KMS-11 (cell line): ENCODE measurements around the gene CRYBA2.

Source experiments
- H2AFZ ChIP-seq: fragments of 200-600 bp; sonication (generic); 2 replicates; pipeline ENCODE4 v1.6.1; 2016; ENCODE audit warnings: antibody characterized with exemption, mixed run types, low read depth
- H3K27ac ChIP-seq: fragments of 200-600 bp; sonication (generic); 2 replicates; pipeline ENCODE4 v1.6.1; 2016; ENCODE audit warnings: mild to moderate bottlenecking, mixed run types
- H3K27me3 ChIP-seq: fragments of 200-600 bp; sonication (generic); 2 replicates; pipeline ENCODE4 v1.6.1; 2017; ENCODE audit warnings: mild to moderate bottlenecking, low read depth, mixed run types, moderate library complexity; ENCODE audit not compliant: insufficient read depth
- H3K36me3 ChIP-seq: fragments of 200-600 bp; sonication (generic); 2 replicates; pipeline ENCODE4 v1.6.1; 2017; ENCODE audit warnings: mild to moderate bottlenecking, mixed run types; ENCODE audit not compliant: insufficient read depth
- H3K4me1 ChIP-seq: fragments of 200-600 bp; sonication (generic); 2 replicates; pipeline ENCODE4 v1.6.1; 2016; ENCODE audit warnings: mild to moderate bottlenecking, low read depth, mixed run types; ENCODE audit not compliant: poor library complexity, severe bottlenecking
- H3K4me2 ChIP-seq: fragments of 200-600 bp; sonication (generic); 2 replicates; pipeline ENCODE4 v1.7.0; 2016; ENCODE audit warnings: mild to moderate bottlenecking, mixed run types
- H3K4me3 ChIP-seq: fragments of 200-600 bp; sonication (generic); IDR thresholded peaks from 2 replicates; pipeline ENCODE4 v1.6.1; 2017; ENCODE audit warnings: low read depth, low read length, mixed read lengths; ENCODE audit not compliant: insufficient read depth
- H3K79me2 ChIP-seq: fragments of 200-600 bp; sonication (generic); 2 replicates; pipeline ENCODE4 v1.6.1; 2016; ENCODE audit warnings: low read depth, mixed run types; ENCODE audit not compliant: insufficient read depth
- H3K9ac ChIP-seq: fragments of 200-600 bp; sonication (generic); 2 replicates; pipeline ENCODE4 v1.6.1; 2016; ENCODE audit warnings: mild to moderate bottlenecking, mixed run types
- H4K20me1 ChIP-seq: fragments of 200-600 bp; sonication (generic); 2 replicates; pipeline ENCODE4 v1.6.1; 2016; ENCODE audit warnings: mild to moderate bottlenecking, mixed run types; ENCODE audit not compliant: insufficient read depth
- CTCF ChIP-seq: fragments of 200-600 bp; sonication (generic); conservative IDR thresholded peaks from 2 replicates; pipeline ENCODE4 v1.6.1; 2017; ENCODE audit warnings: low read depth, mild to moderate bottlenecking, antibody characterized with exemption, low read length, moderate library complexity, mixed read lengths

Gene CRYBA2

DNA sequence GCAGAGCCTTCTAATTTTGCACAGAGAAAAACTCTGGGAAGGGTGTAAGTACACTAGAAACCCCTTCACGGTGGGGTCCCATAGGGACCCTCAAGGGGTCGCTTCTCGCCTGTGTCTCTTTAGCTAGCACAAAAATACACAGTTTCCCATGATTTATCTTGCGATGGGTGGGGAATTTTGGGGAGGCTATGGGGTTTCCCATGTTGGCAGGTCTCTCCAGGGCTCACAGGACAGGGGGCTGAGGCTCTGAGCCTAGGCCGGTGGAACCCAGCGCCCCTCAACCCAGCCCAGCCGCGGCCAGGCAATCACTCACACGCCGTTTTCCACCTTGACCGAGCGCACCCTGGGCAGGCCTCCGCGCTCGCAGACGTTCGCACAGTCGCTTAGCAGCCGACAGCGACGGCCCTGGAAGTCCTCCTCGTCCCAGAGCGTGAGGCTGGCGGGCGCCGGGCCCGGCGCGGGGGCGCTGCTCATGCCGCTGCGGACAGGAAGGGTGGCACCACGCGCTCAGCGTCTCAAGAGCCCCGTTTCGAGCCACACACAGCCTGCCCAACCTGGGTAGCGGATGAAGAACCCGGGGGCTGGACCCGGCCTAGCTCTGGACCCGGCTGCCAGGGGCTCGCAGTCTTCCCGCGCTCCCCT, 398 bp downstream of the CRYBA2 start:
- H3K9ac ChIP-seq: no peak overlapping the region; the same call in 1 of the 2 replicates

GRCh38 chr2:218992196-218992595, 1.0 kb downstream of the CRYBA2 start:
- peaks cover 35% of the 10 kb centered on the region for H3K27me3 ChIP-seq
- no peak overlapping the region for H3K27ac ChIP-seq
- H3K4me2 ChIP-seq: no peak overlapping the region
- H2AFZ ChIP-seq: no peak overlapping the region
- no peak overlapping the region for H3K9ac ChIP-seq
- H3K36me3 ChIP-seq: no peaks in the 10 kb centered on the region
- H3K79me2 ChIP-seq: no peaks in the 10 kb centered on the region
- no peaks in the 10 kb centered on the region for H4K20me1 ChIP-seq
- no peak overlapping the region for H3K4me3 ChIP-seq
- peaks cover 7% of the 10 kb centered on the region for H3K4me1 ChIP-seq
- TF ChIP-seq CTCF: no peak

More for the DNA sequence above, 398 bp downstream of the CRYBA2 start:
- H3K4me2 ChIP-seq: peak overlapping the region; percentile 40
- H2AFZ ChIP-seq: peak overlapping the region; percentile 61
- H3K4me3 ChIP-seq: no peak overlapping the region
- peaks cover 30% of the 10 kb centered on the region; the same call in 1 of the 2 replicates for H3K27me3 ChIP-seq
- peaks cover 7% of the 10 kb centered on the region for H3K4me1 ChIP-seq
- no peaks in the 10 kb centered on the region for H3K79me2 ChIP-seq
- H4K20me1 ChIP-seq: no peaks in the 10 kb centered on the region
- TF ChIP-seq CTCF: no peak
- no peak overlapping the region for H3K27ac ChIP-seq
- H3K36me3 ChIP-seq: no peaks in the 10 kb centered on the region

- Histone ChIP-seq H3K4me2 (no peak overlapping the region), H4K20me1 (no peaks in the 10 kb centered on the region), H3K4me3 (no peak overlapping the region), H3K36me3 (no peaks in the 10 kb centered on the region), H3K4me1 (peaks cover 7% of the 10 kb centered on the region), H3K27me3 (peaks cover 40% of the 10 kb centered on the region), H3K79me2 (no peaks in the 10 kb centered on the region), H3K9ac (no peak overlapping the region), H2AFZ (no peak overlapping the region), H3K27ac (no peak overlapping the region)
- TF ChIP-seq CTCF: no peak
These were observed 1.5 kb downstream of the CRYBA2 start for GRCh38 chr2:218991674-218992168.

DNA sequence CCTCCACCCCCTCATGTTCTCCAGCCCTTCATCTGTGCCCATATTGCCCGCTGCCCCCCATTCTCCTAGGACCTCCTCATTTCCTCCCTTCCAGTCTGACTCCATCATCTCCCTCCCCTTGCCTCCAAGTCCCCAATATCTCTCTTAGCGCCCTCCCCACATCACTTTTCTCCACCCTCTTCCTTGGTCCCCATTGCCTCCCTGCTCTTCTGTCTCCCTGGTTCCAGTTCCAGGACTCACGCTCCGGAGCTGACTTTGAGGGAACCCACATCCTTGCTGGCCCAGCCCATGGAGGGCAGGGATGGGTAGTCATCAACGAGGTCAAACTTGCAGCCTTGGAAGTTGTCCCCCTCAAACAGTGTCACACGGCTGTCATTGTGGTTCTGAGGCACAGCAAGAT, 2.6 kb downstream of the CRYBA2 start:
- Histone ChIP-seq H3K4me2 (no peak overlapping the region), H2AFZ (no peak overlapping the region), H3K4me3 (no peak overlapping the region), H3K79me2 (no peaks in the 10 kb centered on the region), H3K27ac (no peak overlapping the region), H3K36me3 (no peaks in the 10 kb centered on the region), H4K20me1 (no peaks in the 10 kb centered on the region), H3K9ac (no peak overlapping the region), H3K27me3 (peaks cover 51% of the 10 kb centered on the region), H3K4me1 (peaks cover 7% of the 10 kb centered on the region)
- TF ChIP-seq CTCF: no peak
